ENCODE results near the gene IGSF3. TPM values are rescaled to one million over a fixed set of nuclear protein-coding genes. Genes with fewer than 3 reads are reported as not detected.

IGSF3 gene
- total RNA-seq, 1 experiment from 2014 or later = 0.98 TPM

- DNase-seq (ENCODE audit: low read depth) = no peak
These were observed 106.6 kb downstream of the IGSF3 start for GRCh38 chr1:116560704-116561490.

DNA sequence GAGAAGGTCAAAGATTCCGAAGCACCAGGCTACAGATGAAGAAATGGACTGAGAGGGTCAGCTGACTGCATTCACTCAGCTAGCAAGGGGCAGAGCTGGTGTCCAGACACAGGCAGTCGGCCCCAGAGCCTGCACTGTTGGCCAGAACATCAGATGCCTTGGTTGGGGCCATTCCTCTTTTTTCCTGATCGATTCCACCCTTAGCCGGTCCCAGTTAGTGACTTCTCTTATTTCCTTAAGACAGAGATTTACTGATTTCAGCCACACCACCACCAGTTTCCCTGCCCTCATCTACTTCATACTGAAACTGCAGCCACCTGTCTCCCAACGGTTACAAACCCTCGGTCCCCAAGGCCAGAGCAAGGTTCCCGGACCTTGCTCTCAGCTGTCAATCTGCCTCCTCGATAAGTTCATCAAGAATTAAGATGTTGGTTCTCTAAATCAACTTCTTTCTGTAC lies 108.2 kb downstream of the IGSF3 start:
- DNase-seq (ENCODE audit: low read depth) = no peak

DNA sequence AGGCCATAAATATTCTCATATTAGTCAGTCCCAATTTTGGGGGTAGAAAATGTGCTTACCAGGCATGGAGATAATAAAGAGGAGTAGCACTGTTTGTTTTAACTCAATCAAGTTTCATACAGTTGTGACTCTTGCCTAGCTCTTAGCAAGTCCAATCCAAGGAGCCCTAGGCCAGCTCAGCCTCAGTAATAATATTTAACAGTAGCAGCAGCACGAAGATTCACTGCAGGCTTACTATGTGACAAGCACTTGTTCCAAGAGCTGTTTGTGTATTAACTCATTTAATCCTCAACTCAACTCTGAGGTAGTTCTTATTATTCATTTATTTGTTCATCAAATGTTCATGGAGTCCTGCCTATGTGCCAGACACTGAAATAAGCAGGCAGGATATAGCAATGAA lies 109.0 kb downstream of the IGSF3 start:
- DNase-seq (ENCODE audit: low read depth) = no peak

GRCh38 chr1:116558140-116558549 lies 109.4 kb downstream of the IGSF3 start:
- DNase-seq (ENCODE audit: low read depth) = no peak

DNA sequence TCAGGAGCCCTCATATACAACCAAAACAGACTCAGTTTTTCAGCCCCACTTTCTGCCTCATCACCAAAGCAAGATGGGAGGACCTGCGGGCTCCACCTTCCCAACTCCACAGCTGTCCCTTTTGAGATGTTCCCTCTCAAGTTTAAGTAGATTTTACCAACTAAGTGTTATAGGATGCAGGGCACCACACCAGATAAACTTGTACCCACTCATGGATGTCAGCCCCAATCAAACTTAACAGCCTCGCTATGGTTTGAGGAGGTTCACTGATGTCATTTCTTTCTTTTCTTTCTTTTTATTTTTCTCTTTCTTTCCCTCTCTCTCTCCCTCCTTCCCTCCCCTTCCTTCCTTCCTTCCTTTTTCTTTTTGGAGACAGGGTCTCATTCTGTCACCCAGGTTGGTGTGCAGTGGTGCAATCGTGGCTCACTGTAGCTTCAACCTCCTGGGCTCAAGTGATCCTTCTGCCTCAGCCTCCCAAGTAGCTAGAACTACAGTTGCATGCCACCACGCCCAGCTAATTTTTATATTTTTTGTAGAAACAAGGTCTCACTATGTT lies 110.1 kb downstream of the IGSF3 start:
- DNase-seq (ENCODE audit: low read depth) = no peak

- peak; percentile 94 for DNase-seq (ENCODE audit: low read depth)
These were observed 111.1 kb downstream of the IGSF3 start for GRCh38 chr1:116556289-116557006.

- no peak for DNase-seq (ENCODE audit: low read depth)
These were observed 112.6 kb downstream of the IGSF3 start for GRCh38 chr1:116554924-116555323.

DNA sequence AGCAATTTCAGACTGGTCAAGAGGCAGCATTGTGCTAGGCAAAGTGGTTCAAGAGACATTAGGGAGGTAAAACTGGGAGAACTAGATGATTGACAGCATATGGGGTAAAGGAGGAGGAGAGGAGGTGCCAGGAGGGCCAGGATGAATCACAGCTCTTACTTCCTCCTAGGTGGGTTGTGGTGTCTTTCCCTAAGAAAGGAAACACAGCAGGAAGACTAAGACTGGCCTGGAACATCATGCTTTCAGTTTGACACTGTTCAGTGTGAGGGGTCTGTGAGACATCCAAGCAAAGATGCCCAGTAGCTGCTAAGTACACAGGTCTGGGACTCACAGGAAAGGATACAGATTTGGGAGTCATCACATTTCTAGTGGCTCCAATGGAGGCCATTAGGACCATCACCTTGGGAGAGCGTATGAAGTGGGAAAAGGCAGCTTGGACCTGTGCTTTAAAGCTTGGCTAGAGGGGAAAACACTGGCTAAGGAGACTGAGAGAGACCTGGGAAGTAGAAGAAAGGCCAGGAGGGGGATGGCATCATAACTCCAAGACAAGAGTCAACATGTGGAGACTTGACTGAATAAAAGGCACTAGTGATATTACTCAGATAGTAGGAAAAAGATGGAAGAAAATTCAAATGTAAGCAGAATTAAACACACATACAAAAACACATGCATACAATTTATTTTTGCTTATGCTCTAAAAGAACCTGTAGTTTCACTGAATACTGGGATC lies 114.0 kb downstream of the IGSF3 start:
- DNase-seq (ENCODE audit: low read depth) = no peak

- no peak for DNase-seq (ENCODE audit: low read depth)
These were observed 121.1 kb downstream of the IGSF3 start for GRCh38 chr1:116546354-116546977.

- no peak for DNase-seq (ENCODE audit: low read depth)
These were observed 122.2 kb downstream of the IGSF3 start for GRCh38 chr1:116545359-116545705.

GRCh38 chr1:116544588-116545358 lies 122.8 kb downstream of the IGSF3 start:
- no peak for DNase-seq (ENCODE audit: low read depth)

DNA sequence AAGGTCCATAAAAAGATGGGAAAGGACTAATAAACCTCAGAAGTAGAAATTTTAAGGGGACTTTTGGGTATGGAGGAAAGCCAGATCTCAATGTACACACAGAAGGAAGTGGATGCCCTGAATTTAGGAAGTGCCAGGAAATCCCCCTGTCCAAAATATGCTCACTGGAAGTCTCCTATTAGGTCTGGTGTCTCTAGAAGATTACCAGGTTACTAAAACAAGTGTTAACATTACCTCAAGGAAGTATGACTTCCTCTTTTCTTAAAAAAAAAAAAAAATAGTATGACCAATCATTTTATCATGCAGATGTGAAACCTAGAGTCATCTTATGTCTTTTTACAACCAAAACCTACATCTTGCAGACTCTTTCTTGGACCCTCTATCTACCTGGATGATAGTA lies 127.4 kb downstream of the IGSF3 start:
- no peak for DNase-seq (ENCODE audit: low read depth)

- DNase-seq (ENCODE audit: low read depth) = peak; percentile 75
These were observed 129.0 kb downstream of the IGSF3 start for GRCh38 chr1:116538544-116538943.

DNA sequence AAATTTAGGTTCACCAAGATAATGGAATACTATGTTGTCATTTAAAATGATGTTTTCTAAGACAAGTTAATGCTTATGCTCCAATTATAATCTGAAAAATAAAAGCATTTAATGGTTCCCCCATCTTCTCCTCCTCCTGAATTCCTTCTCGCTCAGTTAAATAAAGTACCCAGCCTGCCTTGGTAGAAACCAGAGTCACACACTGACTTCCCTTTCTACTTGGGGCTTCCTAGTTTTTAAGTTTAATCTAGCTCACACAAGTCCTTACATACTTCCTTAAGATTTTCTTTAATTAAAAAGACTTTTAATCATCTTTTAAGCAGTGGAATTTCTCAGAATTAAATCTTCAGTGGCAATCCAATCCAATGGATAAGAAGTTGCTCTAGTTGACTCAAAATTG lies 129.6 kb downstream of the IGSF3 start:
- no peak for DNase-seq (ENCODE audit: low read depth)

GRCh38 chr1:116537040-116537831 lies 130.3 kb downstream of the IGSF3 start:
- DNase-seq (ENCODE audit: low read depth) = peak; percentile 46

DNA sequence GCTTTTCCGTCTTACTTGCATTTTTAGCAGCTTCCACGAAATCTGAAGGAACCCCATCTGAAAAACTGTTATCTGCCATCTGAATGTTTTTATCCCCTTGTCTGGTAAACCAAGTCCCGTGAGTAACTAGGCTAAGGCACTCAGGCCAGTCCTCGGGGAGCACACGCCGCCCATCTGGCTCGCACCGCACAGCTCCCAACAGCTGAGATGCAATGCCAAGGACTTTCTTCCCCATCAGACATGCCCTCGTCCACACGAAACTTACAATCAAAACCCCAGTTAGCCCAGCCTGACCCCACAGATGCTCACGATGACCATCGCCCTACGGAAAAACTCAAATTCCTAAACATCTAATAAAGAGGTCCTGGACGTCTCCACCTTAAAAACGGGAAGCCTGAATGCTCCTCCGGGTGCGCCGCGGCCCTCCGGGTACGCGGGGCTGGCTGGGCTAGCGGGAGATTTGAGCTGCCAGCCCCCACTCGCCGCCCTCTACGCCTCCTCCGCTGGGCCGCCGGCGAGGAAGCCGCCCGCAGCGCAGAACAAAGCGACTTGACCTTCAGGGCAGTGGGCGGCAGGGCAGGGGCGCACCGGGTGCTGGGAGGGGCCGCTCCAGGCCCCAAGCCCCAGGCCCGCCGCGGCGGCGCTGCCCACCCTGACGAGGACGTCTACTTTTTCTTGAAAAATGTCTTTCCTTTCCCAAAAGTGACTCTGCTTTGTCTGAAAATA lies 133.4 kb downstream of the IGSF3 start:
- DNase-seq (ENCODE audit: low read depth) = no peak

GRCh38 chr1:116533429-116533820 lies 134.1 kb downstream of the IGSF3 start:
- peak; percentile 58 for DNase-seq (ENCODE audit: low read depth)

DNA sequence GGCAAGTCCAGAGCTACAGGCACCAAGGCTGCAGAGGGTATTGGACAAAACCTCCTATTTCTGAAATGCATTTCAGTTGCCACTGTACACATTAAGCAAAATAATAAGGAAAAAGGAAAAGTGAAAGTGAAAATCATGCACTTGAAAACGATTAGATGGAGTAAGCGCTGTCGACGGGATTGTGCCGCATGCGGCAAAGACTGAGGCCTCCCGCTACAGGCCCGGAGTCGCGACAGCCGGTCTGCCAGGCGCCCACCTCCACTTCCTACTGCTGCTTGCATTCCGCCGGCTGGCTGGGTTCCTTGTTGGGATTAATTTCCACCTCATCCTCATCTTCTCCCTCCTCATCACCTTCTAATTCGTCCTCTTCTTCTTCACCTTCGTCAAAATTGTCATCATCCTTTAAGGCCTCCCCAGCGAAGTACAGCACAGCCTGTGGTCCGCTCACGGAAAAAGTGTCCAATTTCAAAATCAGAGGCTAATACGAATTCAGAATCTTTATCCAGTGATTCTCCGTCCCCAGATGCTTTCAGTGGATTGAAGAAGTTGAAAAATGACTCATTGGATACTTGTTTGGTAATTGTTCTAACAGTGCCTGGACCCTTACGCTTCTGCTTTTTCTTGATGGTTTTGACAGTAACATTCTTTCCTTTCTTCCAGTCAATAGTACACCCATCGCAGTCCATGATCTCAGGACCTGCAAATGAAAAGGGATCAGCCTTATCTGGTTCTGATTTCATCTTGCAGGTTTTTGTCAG lies 134.7 kb downstream of the IGSF3 start:
- no peak for DNase-seq (ENCODE audit: low read depth)

- DNase-seq (ENCODE audit: low read depth) = no peak
These were observed 135.6 kb downstream of the IGSF3 start for GRCh38 chr1:116531917-116532316.

Measured in LHCN-M2 (cell line).